Globus pallidus (tissue), 1 donor: ENCODE results near the gene PLEKHA7.
A peak's percentile ranks its signal among the peaks of the same experiment; 100 is the strongest.
"Not testable (repeated sequence)": the region's sequence is repeated elsewhere in the genome, so short reads cannot be mapped to it uniquely, and the experiment has no call there.

Experiments used
- DNase-seq: peaks from one replicate; pipeline ENCODE4 v3.0.0-alpha.2; 2015; ENCODE audit warnings: low spot score

Gene PLEKHA7

DNA sequence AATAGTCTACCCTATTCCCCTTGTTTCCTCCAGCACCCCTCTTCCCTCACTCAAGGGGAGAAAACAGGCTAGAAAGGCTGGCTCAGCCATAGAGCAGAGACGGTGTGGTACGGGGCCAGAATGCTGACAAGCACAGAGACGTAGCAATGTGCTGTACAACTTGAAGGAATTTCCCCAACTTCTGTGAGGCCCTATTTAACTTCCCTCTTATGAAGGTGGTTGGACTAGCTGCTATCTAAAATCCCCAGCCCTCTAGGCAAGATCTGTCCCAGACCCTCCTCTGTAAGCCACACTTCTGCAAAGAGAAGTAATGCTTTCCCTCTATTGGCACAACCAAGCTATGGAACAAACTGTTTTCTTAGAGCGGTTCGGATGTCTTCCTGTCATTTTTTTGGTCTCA, 37.8 kb downstream of the PLEKHA7 start:
- DNase-seq: no peak

DNA sequence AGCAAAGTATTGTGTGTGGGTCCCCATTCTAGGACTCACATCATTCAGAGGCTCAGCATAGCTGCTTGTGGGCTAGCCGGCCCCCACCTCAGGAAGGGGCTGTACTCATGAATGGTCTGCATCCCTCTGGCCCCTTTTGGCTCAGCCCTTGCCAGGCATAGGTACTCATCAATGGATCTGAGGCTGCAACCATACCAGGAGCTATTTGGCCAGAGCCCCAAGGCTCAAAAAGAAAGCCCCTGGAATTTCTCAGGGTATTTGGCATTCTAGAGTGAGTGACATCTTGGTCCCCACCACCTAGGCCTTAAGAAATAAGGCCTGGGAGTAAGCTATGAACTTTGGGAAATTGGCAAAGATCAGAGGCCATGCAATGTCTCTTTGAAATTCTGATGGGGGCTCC, 38.3 kb downstream of the PLEKHA7 start:
- no peak for DNase-seq

DNA sequence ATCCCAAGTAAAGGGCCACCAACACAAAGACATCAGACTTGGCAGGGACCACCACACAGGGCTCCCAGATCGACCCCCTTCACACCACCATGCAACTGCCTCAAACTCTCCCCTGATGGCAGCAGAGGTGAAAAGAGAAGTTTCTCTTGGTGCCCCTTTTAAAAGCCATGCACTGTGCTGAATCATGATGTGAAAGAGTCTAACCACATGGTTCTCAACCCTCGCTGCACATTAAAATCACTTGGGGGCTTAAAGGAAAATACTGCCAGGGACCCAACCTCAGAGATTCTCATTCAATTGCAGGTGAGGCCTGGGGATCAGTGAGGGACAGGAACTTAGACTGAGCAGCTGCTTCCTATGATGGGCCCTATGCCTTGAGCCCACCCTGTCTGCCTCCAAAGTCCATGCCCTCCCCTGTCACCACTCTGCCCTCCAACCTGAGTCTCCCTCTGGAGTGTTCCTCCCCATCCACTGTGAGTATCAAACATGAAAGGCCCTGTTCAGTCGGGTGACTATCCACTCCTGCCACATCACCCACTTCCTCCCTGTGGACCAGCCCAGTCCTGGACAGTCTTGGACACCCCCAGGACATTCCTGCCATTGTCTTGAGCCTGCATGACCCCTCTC, 40.8 kb downstream of the PLEKHA7 start:
- DNase-seq: no peak

- DNase-seq: no peak
Measured at GRCh38 chr11:16969010-16969999, 44.9 kb downstream of the PLEKHA7 start.

DNA sequence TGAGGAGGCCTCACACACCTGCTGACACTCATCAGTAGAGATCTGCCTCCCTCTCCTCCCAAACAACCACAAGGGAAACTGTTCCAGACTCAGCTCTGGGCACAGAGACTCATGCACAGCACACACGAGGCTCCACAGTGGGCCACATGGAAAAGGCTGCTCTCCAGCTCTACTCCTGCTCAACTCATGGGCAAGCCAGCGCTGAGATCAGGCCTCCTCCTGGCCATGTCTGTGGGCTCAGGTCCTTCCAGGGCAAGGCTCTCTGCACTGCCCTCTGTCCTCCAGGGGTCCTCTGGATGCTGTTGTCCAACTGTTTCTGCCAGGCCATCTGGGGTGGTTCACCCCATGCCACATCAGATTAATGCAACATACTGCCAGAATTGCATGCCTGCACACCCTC, 46.0 kb downstream of the PLEKHA7 start:
- no peak for DNase-seq

DNA sequence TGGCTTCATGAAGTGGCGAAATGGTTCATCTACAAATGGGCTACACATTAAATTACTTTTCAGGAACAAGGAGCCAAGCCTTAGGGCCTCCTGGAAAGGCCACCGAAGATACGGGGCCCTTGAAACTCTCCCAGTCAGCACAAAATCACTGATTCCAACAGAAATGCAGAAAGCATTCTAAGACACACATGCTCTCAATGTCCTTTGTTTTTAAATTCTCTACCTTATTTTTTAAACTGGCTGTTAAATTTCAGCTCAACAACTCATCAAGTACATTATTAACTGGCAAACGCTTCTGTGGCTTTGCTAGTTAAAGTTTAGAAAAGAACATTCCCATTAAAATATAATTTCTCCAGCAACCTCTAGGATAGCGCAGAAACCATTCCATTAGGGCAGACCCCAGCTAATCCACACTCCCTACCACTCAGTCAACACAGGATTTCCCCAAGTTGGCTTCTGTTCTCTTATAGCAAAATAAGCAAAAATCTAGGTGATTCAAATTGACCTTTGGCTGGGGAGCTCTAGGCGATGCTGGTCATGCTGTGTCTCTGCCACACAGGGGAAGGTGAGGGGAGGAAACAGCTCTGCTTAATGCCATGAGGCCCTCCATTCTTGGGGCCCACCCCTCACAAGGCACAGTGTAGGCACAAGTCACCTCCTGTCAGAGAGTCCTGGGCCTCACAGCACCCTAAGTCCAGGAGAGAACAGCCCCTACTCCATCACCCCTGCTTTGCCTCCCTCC, 47.1 kb downstream of the PLEKHA7 start:
- no peak for DNase-seq

- no peak for DNase-seq
Measured at GRCh38 chr11:16964501-16964900, 49.7 kb downstream of the PLEKHA7 start.

DNA sequence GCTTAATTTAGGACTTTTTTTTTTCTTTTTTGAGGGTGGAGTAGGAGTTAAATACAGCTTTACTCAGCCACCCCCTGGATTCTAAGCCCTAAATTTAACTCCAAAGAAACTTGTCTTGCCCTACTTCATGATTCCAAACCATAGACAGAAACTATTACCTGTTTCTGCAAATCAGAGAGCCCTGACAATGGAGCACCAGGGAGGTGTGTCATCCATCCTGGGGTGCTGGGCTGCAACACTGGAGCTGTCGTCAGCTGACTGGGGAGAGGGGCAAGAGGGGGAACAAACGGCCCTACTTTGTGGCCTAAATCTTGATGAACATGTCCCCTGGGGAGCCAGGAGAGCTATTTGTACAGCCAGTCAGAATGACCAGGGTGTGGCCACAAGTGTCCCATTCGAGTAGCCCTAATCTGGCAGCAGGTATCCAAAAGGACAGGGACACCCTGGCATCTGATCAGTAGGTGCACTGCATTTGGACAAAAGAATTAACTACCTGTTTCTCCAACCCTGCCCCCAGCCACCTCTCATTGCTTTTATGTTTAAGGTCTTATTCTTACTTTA, 50.8 kb downstream of the PLEKHA7 start:
- DNase-seq: no peak

GRCh38 chr11:16962589-16962988, 51.6 kb downstream of the PLEKHA7 start:
- DNase-seq: not testable (repeated sequence)

- DNase-seq: no peak
Measured at GRCh38 chr11:16962146-16962545, 52.1 kb downstream of the PLEKHA7 start.

DNA sequence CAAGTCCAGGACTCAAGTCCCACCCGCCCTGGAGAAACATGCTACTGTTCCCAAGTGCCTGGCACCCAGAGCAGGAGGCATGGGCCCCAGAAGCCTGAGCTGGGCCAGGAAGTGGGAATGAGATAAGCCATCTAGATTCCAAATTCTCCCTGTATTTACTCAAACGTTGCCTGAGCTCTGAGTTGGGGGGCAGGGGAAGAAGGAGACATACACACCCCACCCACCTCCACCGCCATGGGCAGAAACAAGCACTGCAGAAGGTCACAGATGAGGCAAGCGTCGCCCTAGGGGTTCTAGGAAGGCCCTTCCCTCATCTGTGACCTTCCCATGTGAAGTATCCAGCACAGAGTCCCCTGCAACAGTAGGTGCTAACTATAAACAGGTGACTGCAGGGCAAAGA, 54.0 kb downstream of the PLEKHA7 start:
- no peak for DNase-seq

DNA sequence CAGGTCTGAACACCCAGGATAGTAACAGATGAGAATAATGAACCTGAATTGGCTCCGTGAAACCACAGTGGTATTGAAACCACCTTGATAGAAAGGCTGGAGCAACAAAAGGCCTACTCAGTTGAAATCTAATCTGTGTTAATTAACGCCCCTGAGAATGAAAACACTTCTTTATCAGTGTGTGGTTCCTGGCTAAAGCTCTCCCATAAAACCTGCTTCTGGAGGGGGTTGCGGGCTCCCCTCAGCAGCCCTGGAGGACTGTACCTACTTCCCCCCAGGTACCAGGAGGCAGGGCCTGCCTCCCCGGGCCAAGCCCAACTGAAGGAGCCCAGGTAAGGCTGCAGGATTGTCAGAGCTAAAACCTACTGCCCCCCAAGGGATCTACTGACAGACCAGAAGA, 54.6 kb downstream of the PLEKHA7 start:
- DNase-seq: no peak

- no peak for DNase-seq
Measured at GRCh38 chr11:16958833-16959232, 55.4 kb downstream of the PLEKHA7 start.

- no peak for DNase-seq
Measured at GRCh38 chr11:16956538-16957153, 57.6 kb downstream of the PLEKHA7 start.

DNA sequence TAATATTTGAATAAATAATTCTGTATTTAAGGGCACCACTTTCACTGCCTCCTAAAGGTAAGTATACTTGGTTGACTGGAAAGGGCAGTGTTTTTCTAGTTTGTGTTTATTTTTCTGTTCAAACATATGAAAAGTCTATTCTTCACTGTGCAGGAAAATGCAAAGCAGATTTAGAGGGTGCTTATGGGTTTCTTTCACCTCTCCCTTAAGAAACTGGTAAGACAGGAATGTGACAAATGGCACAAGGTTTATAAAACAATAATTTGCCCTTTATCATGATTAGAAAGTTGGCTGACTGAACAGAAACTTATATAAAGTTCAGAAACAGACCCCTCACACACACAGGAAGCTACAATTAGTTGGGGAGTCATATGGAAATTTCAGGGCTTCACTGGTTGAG, 60.6 kb downstream of the PLEKHA7 start:
- DNase-seq: no peak

DNA sequence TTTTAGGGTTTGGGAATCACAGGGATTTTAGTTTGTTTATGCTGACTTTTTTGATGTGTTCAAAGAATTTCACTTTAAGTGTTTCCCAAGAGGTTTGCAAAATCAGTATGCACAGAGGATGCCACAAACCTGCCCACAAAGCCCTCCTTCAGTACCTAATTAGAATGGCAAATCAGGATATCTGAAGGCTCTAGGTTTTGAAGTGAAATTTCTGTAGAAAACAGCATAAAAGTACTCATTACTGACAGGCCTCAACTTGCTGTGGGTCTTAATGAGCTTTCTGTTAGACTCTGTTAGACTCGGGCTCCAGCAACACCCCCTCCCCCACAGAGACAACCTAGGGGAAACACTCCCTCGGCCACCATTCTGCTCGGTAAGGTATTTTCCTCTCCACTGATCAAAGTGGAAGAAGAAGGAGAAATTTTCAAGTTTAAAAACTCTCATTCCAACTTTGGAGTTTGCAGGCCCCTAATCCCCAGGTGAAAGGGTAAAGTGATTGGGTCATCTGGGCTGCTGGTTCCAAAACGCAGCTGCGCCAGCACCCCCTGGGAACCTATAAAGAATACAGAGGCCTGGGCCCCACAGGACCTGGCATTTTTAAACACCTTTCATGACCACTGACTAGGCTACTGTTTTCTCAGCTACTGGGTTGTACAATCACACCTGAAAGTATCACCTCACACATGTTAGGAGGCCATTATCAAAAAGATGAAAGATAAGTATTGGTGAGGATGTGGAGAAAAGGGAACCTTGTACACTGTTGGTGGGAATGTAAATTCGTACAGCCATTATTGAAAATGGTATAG, 67.5 kb downstream of the PLEKHA7 start:
- no peak for DNase-seq

- peak; percentile 74 for DNase-seq
Measured at GRCh38 chr11:16945671-16946469, 68.3 kb downstream of the PLEKHA7 start.

- DNase-seq: no peak
Measured at GRCh38 chr11:16942911-16943310, 71.3 kb downstream of the PLEKHA7 start.

GRCh38 chr11:16942342-16942741, 71.9 kb downstream of the PLEKHA7 start:
- DNase-seq: no peak

- no peak for DNase-seq
Measured at GRCh38 chr11:16941935-16942334, 72.3 kb downstream of the PLEKHA7 start.
